Body of pancreas (tissue), 4 donors: ENCODE data around the gene RABGEF1.

ENCODE experiments used
- CTCF ChIP-seq, 7 experiments: fragments of 450-650 bp in 4 of 7; fragments of 200-600 bp in 3 of 7; sonication (generic) in 3 of 7; IDR thresholded peaks; one replicate each; pipeline ENCODE4 v1.5.1; 2016 to 2019; ENCODE audit warnings: antibody characterized with exemption in 7 of 7
- POLR2A ChIP-seq, 3 donors: fragments of 450-650 bp; IDR thresholded peaks; one replicate each; pipeline ENCODE4 v1.6.1; 2016; ENCODE audit warnings: antibody characterized with exemption in 3 of 3, mild to moderate bottlenecking in 2 of 3

GRCh38 chr7:66790196-66790595, 49.7 kb downstream of the RABGEF1 start:
- TF ChIP-seq POLR2A (IDR thresholded peaks at IDR 0.05) = no peak
- TF ChIP-seq CTCF (IDR thresholded peaks at IDR 0.05) = no peak
